Activated CD4-positive, alpha-beta memory T cell treated with anti-CD3 and anti-CD28 coated beads for 36 hours (primary cell): Measurements from ENCODE around the gene MRFAP1L1. TPM values are rescaled to one million over a fixed set of nuclear protein-coding genes. Genes with fewer than 3 reads are reported as not detected.

ENCODE experiments used
- CTCF ChIA-PET: fragments of 350-600 bp; sonication (Branson Sonifier 250); formaldehyde crosslinking; loops from one replicate; lab custom pipeline; 2021; ENCODE audit warnings: antibody characterized with exemption, inconsistent platforms; lab: Charles Lee
- POLR2A ChIA-PET: fragments of 350-600 bp; sonication (Branson Sonifier 250); formaldehyde crosslinking; loops from one replicate; lab custom pipeline; 2021; ENCODE audit warnings: antibody characterized with exemption; lab: Charles Lee
- DNase-seq: peaks from one replicate; pipeline ENCODE4 v3.0.0-alpha.2; 2020
- H3K27ac Mint-ChIP-seq: one replicate; pipeline ENCODE4 v1.8.0; 2021; ENCODE audit warnings: mixed read lengths
- H3K27me3 Mint-ChIP-seq: one replicate; pipeline ENCODE4 v1.8.0; 2021; ENCODE audit warnings: mixed read lengths
- H3K36me3 Mint-ChIP-seq: one replicate; pipeline ENCODE4 v1.8.0; 2021; ENCODE audit warnings: mixed read lengths
- H3K4me1 Mint-ChIP-seq: one replicate; pipeline ENCODE4 v1.8.0; 2021; ENCODE audit warnings: low read depth, mixed read lengths
- H3K4me3 Mint-ChIP-seq: one replicate; pipeline ENCODE4 v1.8.0; 2021; ENCODE audit warnings: mild to moderate bottlenecking, mixed read lengths
- H3K9me3 Mint-ChIP-seq: one replicate; pipeline ENCODE4 v1.8.0; 2021; ENCODE audit warnings: mixed read lengths
- intact Hi-C: fragments of 100-400 bp; cut with micrococcal nuclease; formaldehyde crosslinking; loops from one replicate; pipeline ENCODE4 v1.15.1; 2023
- total RNA-seq, 2 experiments: library from RNA; stranded (reverse); gene quantifications; one replicate each; pipeline ENCODE4 v1.2.3, GENCODE V29; 2021

MRFAP1L1 gene
- total RNA-seq, 2 experiments from 2014 or later = 50.7 to 52.0 TPM

GRCh38 chr4:6749340-6750171 is 39.9 kb upstream of the MRFAP1L1 start:
- ChIA-PET CTCF (interaction anchor here (0.7 to 1.0 kb wide), 2 partner anchors 10 to 30 kb away, joined by 3 to 4 read pairs; no protein-coding TSS in a partner anchor), POLR2A (no interaction called here)
- Mint-ChIP-seq H3K27me3 (no peaks in the 10 kb centered on the region), H3K4me3 (no peak overlapping the region), H3K27ac (no peak overlapping the region), H3K4me1 (peaks cover 13% of the 10 kb centered on the region), H3K36me3 (no peaks in the 10 kb centered on the region), H3K9me3 (no peaks in the 10 kb centered on the region)
- intact Hi-C loops = no loop called here
- no peak for DNase-seq

- no peak overlapping the region for H3K27ac Mint-ChIP-seq
- H3K36me3 Mint-ChIP-seq = no peaks in the 10 kb centered on the region
- CTCF ChIA-PET = interaction anchor here (0.9 kb wide), 1 partner anchor 19 kb away, joined by 3 read pairs; no protein-coding TSS in a partner anchor
- POLR2A ChIA-PET = no interaction called here
- intact Hi-C loops = no loop called here
- no peaks in the 10 kb centered on the region for H3K9me3 Mint-ChIP-seq
- H3K4me3 Mint-ChIP-seq = no peak overlapping the region
- H3K27me3 Mint-ChIP-seq = no peaks in the 10 kb centered on the region
- DNase-seq = no peak
- H3K4me1 Mint-ChIP-seq = peaks cover 13% of the 10 kb centered on the region
Observed at GRCh38 chr4:6748286-6748685, 38.6 kb upstream of the MRFAP1L1 start.

GRCh38 chr4:6747294-6748051 is 37.8 kb upstream of the MRFAP1L1 start:
- ChIA-PET POLR2A (no interaction called here), CTCF (interaction anchor here (0.9 kb wide), 1 partner anchor 19 kb away, joined by 3 read pairs; no protein-coding TSS in a partner anchor)
- Mint-ChIP-seq H3K36me3 (no peaks in the 10 kb centered on the region), H3K27me3 (no peaks in the 10 kb centered on the region), H3K9me3 (no peaks in the 10 kb centered on the region), H3K4me1 (peaks cover 16% of the 10 kb centered on the region), H3K27ac (no peak overlapping the region), H3K4me3 (no peak overlapping the region)
- intact Hi-C loops = no loop called here
- no peak for DNase-seq

GRCh38 chr4:6746721-6747293 is 37.1 kb upstream of the MRFAP1L1 start:
- ChIA-PET POLR2A (no interaction called here), CTCF (no interaction called here)
- intact Hi-C loops = no loop called here
- DNase-seq = no peak
- Mint-ChIP-seq H3K4me1 (peaks cover 18% of the 10 kb centered on the region), H3K9me3 (no peaks in the 10 kb centered on the region), H3K36me3 (no peaks in the 10 kb centered on the region), H3K27ac (no peak overlapping the region), H3K4me3 (no peak overlapping the region), H3K27me3 (no peaks in the 10 kb centered on the region)

- no peaks in the 10 kb centered on the region for H3K27me3 Mint-ChIP-seq
- intact Hi-C loops = loop anchor here (2.0 kb wide), 1 partner anchor 46 kb away; no protein-coding TSS in a partner anchor
- ChIA-PET POLR2A (no interaction called here), CTCF (interaction anchor here (0.8 kb wide), 1 partner anchor 220 kb away, joined by 3 read pairs; no protein-coding TSS in a partner anchor)
- no peak overlapping the region for H3K27ac Mint-ChIP-seq
- H3K9me3 Mint-ChIP-seq = peaks cover 6% of the 10 kb centered on the region
- no peak overlapping the region for H3K4me3 Mint-ChIP-seq
- peaks cover 12% of the 10 kb centered on the region for H3K4me1 Mint-ChIP-seq
- no peaks in the 10 kb centered on the region for H3K36me3 Mint-ChIP-seq
- no peak for DNase-seq
Observed at GRCh38 chr4:6742989-6743388, 33.3 kb upstream of the MRFAP1L1 start.

GRCh38 chr4:6742507-6742906 is 32.8 kb upstream of the MRFAP1L1 start:
- H3K4me1 Mint-ChIP-seq = peaks cover 12% of the 10 kb centered on the region
- H3K9me3 Mint-ChIP-seq = peaks cover 6% of the 10 kb centered on the region
- ChIA-PET CTCF (no interaction called here), POLR2A (no interaction called here)
- intact Hi-C loops = loop anchor here (2.0 kb wide), 1 partner anchor 46 kb away; no protein-coding TSS in a partner anchor
- no peak for DNase-seq
- H3K36me3 Mint-ChIP-seq = no peaks in the 10 kb centered on the region
- H3K4me3 Mint-ChIP-seq = no peak overlapping the region
- no peak overlapping the region for H3K27ac Mint-ChIP-seq
- no peaks in the 10 kb centered on the region for H3K27me3 Mint-ChIP-seq

- CTCF ChIA-PET = no interaction called here
- no peaks in the 10 kb centered on the region for H3K36me3 Mint-ChIP-seq
- DNase-seq = no peak
- H3K27ac Mint-ChIP-seq = no peak overlapping the region
- no peaks in the 10 kb centered on the region for H3K27me3 Mint-ChIP-seq
- peaks cover 12% of the 10 kb centered on the region for H3K4me1 Mint-ChIP-seq
- no peak overlapping the region for H3K4me3 Mint-ChIP-seq
- POLR2A ChIA-PET = no interaction called here
- H3K9me3 Mint-ChIP-seq = peaks cover 6% of the 10 kb centered on the region
- intact Hi-C loops = no loop called here
Observed at GRCh38 chr4:6740347-6740746, 30.7 kb upstream of the MRFAP1L1 start.

GRCh38 chr4:6739920-6740319 is 30.3 kb upstream of the MRFAP1L1 start:
- no peak for DNase-seq
- Mint-ChIP-seq H3K9me3 (peaks cover 6% of the 10 kb centered on the region), H3K4me1 (peaks cover 12% of the 10 kb centered on the region), H3K36me3 (no peaks in the 10 kb centered on the region), H3K27me3 (no peaks in the 10 kb centered on the region), H3K27ac (no peak overlapping the region), H3K4me3 (no peak overlapping the region)
- intact Hi-C loops = no loop called here
- CTCF ChIA-PET = no interaction called here
- POLR2A ChIA-PET = no interaction called here

GRCh38 chr4:6734165-6734786 is 24.6 kb upstream of the MRFAP1L1 start:
- Mint-ChIP-seq H3K4me1 (no peaks in the 10 kb centered on the region), H3K9me3 (no peaks in the 10 kb centered on the region), H3K27me3 (no peaks in the 10 kb centered on the region), H3K27ac (no peak overlapping the region), H3K4me3 (no peak overlapping the region), H3K36me3 (no peaks in the 10 kb centered on the region)
- intact Hi-C loops = no loop called here
- no peak for DNase-seq
- CTCF ChIA-PET = interaction anchor here (1.1 kb wide), 1 partner anchor 14 kb away, joined by 3 read pairs; no protein-coding TSS in a partner anchor
- POLR2A ChIA-PET = no interaction called here

- Mint-ChIP-seq H3K27me3 (no peaks in the 10 kb centered on the region), H3K36me3 (no peaks in the 10 kb centered on the region)
Observed at GRCh38 chr4:6733358-6734164, 23.9 kb upstream of the MRFAP1L1 start.

More at GRCh38 chr4:6733358-6734164, 23.9 kb upstream of the MRFAP1L1 start:
- Mint-ChIP-seq H3K4me1 (no peaks in the 10 kb centered on the region), H3K9me3 (no peaks in the 10 kb centered on the region), H3K4me3 (no peak overlapping the region), H3K27ac (no peak overlapping the region)
- no peak for DNase-seq
- intact Hi-C loops = no loop called here
- CTCF ChIA-PET = interaction anchor here (1.0 to 1.1 kb wide), 2 partner anchors 13 to 48 kb away, joined by 3 read pairs; no protein-coding TSS in a partner anchor
- POLR2A ChIA-PET = no interaction called here
